IPS-11a (cell line): Measurements from ENCODE around the gene RAB3A.

Source experiments
- H3K4me3 ChIP-seq: one replicate; pipeline ENCODE4 v1.5.1; 2013; ENCODE audit warnings: low read depth, low read length, control low read depth

Gene RAB3A

GRCh38 chr19:18202397-18202777 lies 1.5 kb downstream of the RAB3A start:
- H3K4me3 ChIP-seq: no peak overlapping the region

GRCh38 chr19:18198374-18198773 lies 5.5 kb downstream of the RAB3A start:
- no peak overlapping the region for H3K4me3 ChIP-seq

- H3K4me3 ChIP-seq: no peak overlapping the region
These were observed 5.9 kb downstream of the RAB3A start for GRCh38 chr19:18197941-18198340.

- no peak overlapping the region for H3K4me3 ChIP-seq
These were observed 6.5 kb downstream of the RAB3A start for GRCh38 chr19:18197306-18197705.

GRCh38 chr19:18196511-18196845 lies 7.4 kb downstream of the RAB3A start:
- H3K4me3 ChIP-seq: no peak overlapping the region

- H3K4me3 ChIP-seq: no peak overlapping the region
These were observed 9.1 kb downstream of the RAB3A start for GRCh38 chr19:18194554-18195238.

GRCh38 chr19:18194181-18194530 lies 9.7 kb downstream of the RAB3A start:
- H3K4me3 ChIP-seq: peak overlapping the region; percentile 75

GRCh38 chr19:18193388-18194180 lies 10.3 kb downstream of the RAB3A start:
- H3K4me3 ChIP-seq: peak overlapping the region; percentile 75

- peak within 1 kb of the TSS; percentile 75 for H3K4me3 ChIP-seq
These were observed 11.0 kb downstream of the RAB3A start, which contains the start of gene MPV17L2 for GRCh38 chr19:18192673-18193387. Gene MPV17L2 (plus strand): TSS chr19:18193218. CDS start chr19:18193282, 64 bp downstream.

- no peak overlapping the region for H3K4me3 ChIP-seq
These were observed 12.2 kb downstream of the RAB3A start for GRCh38 chr19:18191640-18192062.

- no peak overlapping the region for H3K4me3 ChIP-seq
These were observed 13.6 kb downstream of the RAB3A start for GRCh38 chr19:18190278-18190677.

GRCh38 chr19:18185538-18185937 lies 18.3 kb downstream of the RAB3A start:
- H3K4me3 ChIP-seq: no peak overlapping the region

- H3K4me3 ChIP-seq: no peak overlapping the region
These were observed 20.3 kb downstream of the RAB3A start for GRCh38 chr19:18183529-18183928.

- no peak overlapping the region for H3K4me3 ChIP-seq
These were observed 23.9 kb downstream of the RAB3A start for GRCh38 chr19:18179957-18180356.

- H3K4me3 ChIP-seq: no peak overlapping the region
These were observed 27.2 kb downstream of the RAB3A start for GRCh38 chr19:18176367-18177310.

GRCh38 chr19:18174983-18175382 lies 28.9 kb downstream of the RAB3A start:
- H3K4me3 ChIP-seq: no peak overlapping the region

GRCh38 chr19:18173572-18174288 lies 30.1 kb downstream of the RAB3A start, which contains the start of gene IFI30:
Gene IFI30 (plus strand): TSS chr19:18173813. CDS start chr19:18173842, 29 bp downstream.
- H3K4me3 ChIP-seq: peak within 1 kb of the TSS; percentile 50

GRCh38 chr19:18173054-18173571 lies 30.7 kb downstream of the RAB3A start:
- no peak overlapping the region for H3K4me3 ChIP-seq

GRCh38 chr19:18172331-18173053 lies 31.4 kb downstream of the RAB3A start:
- no peak overlapping the region for H3K4me3 ChIP-seq
